Neural cell (in vitro differentiated cells): ENCODE data around the gene EFHB.

Source experiments
- CTCF ChIP-seq: fragments of 450-650 bp; IDR thresholded peaks from 2 replicates; pipeline ENCODE4 v1.5.1; 2014; ENCODE audit warnings: antibody characterized with exemption, mild to moderate bottlenecking, moderate library complexity; ENCODE audit not compliant: poor library complexity, severe bottlenecking
- REST ChIP-seq: IDR thresholded peaks from 2 replicates; pipeline ENCODE4 v1.6.1; 2012; ENCODE audit warnings: borderline replicate concordance

- TF ChIP-seq CTCF (no peak), REST (no peak)
Measured at GRCh38 chr3:19967208-19967607, 33.2 kb upstream of the EFHB start.
